ENCODE measurements around the gene CTBP2. TPM values are rescaled to one million over a fixed set of nuclear protein-coding genes. Genes with fewer than 3 reads are reported as not detected.
A peak's percentile ranks its signal among the peaks of the same experiment; 100 is the strongest.

CTBP2 gene
- total and polyA plus RNA-seq, 2 donors from 2014 or later, result 33.1 to 111 TPM

DNA sequence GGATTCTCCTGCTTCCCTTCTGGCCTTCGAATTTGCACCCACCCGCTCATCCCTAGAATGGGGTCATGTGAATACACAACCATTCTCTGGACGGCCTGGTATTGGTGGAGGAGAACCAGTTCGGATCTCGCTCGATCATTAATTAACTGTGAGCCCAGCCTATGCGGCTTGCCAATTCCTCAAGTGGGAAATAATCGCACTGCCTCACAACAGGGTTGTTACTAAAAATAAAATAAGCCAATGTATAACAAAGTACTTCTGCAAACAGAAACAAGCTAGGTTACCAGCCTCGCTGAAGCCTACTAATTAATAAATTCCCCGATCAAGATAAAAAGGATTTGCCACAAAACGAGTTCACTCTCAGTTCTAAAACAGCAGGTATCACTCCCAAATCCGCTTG is 16.2 kb downstream of the CTBP2 start:
- DNase-seq, result no peak
- H3K9ac ChIP-seq (ENCODE audit: low read length in 3 of 3), result peak overlapping the region in 1 of 3 donors; percentile 36

DNA sequence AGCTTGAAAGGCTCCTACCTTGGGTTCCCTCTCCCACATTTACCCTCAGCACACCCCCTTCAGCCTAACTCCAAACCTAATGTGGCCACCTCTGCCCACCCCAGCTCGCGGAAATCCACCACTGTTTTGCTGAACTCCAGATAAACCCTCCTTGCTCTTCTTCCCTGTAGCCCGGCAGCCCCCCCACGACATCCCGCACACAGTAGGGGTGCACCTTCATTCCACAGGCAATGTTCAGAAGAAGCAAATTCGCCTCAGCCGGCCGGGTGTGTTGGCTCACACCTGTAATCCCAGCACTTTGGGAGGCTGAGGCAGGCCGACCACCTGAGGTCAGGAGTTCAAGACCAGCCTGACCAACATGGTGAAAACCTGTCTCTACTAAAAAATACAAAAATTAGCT is 17.4 kb downstream of the CTBP2 start:
- no peak for TF ChIP-seq CTCF (IDR thresholded peaks at IDR 0.05; ENCODE audit: borderline replicate concordance, extremely low read depth, insufficient read depth)
- Histone ChIP-seq H3K36me3 (ENCODE audit: control insufficient read depth in 2 of 3, insufficient read depth in 3 of 3, low read length in 3 of 3) (peaks cover 0 to 3% (median 2%) of the 10 kb centered on the region in 3 donors), H3K9ac (ENCODE audit: low read length in 3 of 3) (no peak overlapping the region), H3K4me3 (ENCODE audit: low read length in 3 of 3) (no peak overlapping the region), H3K4me1 (ENCODE audit: control insufficient read depth in 2 of 3, insufficient read depth in 2 of 3, low read depth in 1 of 3, low read length in 3 of 3) (peaks cover 3 to 53% (median 42%) of the 10 kb centered on the region in 3 donors), H3K9me3 (ENCODE audit: control insufficient read depth in 2 of 3, insufficient read depth in 1 of 3, low read length in 3 of 3) (no peaks in the 10 kb centered on the region), H3K27ac (ENCODE audit: low read depth in 2 of 2, low read length in 2 of 2) (no peak overlapping the region), H3K27me3 (ENCODE audit: control insufficient read depth, insufficient read depth, low read length) (no peaks in the 10 kb centered on the region)
- no peak for FAIRE-seq
- DNase-seq, result no peak
- intact Hi-C loops (cut with DNase I), result no loop called here

More for the DNA sequence above, 16.2 kb downstream of the CTBP2 start:
- peaks cover 3 to 61% (median 45%) of the 10 kb centered on the region in 3 donors for H3K4me1 ChIP-seq (ENCODE audit: control insufficient read depth in 2 of 3, insufficient read depth in 2 of 3, low read depth in 1 of 3, low read length in 3 of 3)
- H3K9me3 ChIP-seq (ENCODE audit: control insufficient read depth in 2 of 3, insufficient read depth in 1 of 3, low read length in 3 of 3), result no peaks in the 10 kb centered on the region
- intact Hi-C loops (cut with DNase I), result no loop called here
- H3K4me3 ChIP-seq (ENCODE audit: low read length in 3 of 3), result no peak overlapping the region
- H3K27me3 ChIP-seq (ENCODE audit: control insufficient read depth, insufficient read depth, low read length), result no peaks in the 10 kb centered on the region
- TF ChIP-seq CTCF (IDR thresholded peaks at IDR 0.05; ENCODE audit: borderline replicate concordance, extremely low read depth, insufficient read depth), result no peak
- peaks cover 0 to 3% (median 2%) of the 10 kb centered on the region in 3 donors for H3K36me3 ChIP-seq (ENCODE audit: control insufficient read depth in 2 of 3, insufficient read depth in 3 of 3, low read length in 3 of 3)
- FAIRE-seq, result no peak
- peak overlapping the region; percentile 38 to 65 for H3K27ac ChIP-seq (ENCODE audit: low read depth in 2 of 2, low read length in 2 of 2)

DNA sequence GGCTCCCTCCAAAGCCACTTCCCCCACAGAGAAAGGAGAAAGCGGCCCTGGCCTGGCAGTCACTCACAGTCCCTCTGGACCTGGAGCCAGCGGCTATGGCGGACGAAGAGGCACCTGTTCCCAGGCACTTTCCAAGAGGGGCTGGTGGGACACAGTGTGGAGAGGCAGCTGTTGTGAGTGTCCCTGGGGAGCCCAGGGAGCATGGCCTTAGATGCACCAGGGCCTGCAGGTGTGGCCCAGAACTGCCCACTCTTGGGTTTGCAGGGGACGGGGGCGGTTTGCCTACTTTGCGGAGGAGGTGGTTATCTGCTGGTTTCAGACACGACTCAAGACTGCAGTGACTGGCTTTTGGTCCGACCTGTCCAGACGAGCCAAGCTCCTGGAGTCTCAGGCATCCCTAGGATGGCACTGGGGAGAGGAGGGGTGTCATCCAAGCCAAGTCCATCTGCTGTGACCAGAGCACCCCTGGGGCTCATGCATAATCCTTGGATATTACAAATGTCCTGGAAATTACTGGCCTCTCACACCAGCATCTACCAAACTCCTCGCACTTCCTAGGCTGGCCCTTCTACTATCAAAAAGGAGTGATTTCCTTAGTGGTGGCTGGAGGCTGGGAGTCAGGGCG is 18.4 kb downstream of the CTBP2 start:
- H3K27ac ChIP-seq (ENCODE audit: low read depth in 2 of 2, low read length in 2 of 2), result no peak overlapping the region
- no peak for TF ChIP-seq CTCF (IDR thresholded peaks at IDR 0.05; ENCODE audit: borderline replicate concordance, extremely low read depth, insufficient read depth)
- no peaks in the 10 kb centered on the region for H3K27me3 ChIP-seq (ENCODE audit: control insufficient read depth, insufficient read depth, low read length)
- intact Hi-C loops (cut with DNase I), result no loop called here
- H3K4me1 ChIP-seq (ENCODE audit: control insufficient read depth in 2 of 3, insufficient read depth in 2 of 3, low read depth in 1 of 3, low read length in 3 of 3), result peaks cover 0 to 50% (median 35%) of the 10 kb centered on the region in 3 donors
- no peak overlapping the region for H3K9ac ChIP-seq (ENCODE audit: low read length in 3 of 3)
- FAIRE-seq, result no peak
- no peaks in the 10 kb centered on the region for H3K9me3 ChIP-seq (ENCODE audit: control insufficient read depth in 2 of 3, insufficient read depth in 1 of 3, low read length in 3 of 3)
- no peak overlapping the region for H3K4me3 ChIP-seq (ENCODE audit: low read length in 3 of 3)
- peak in 1 of 5 donors; percentile 55 for DNase-seq
- H3K36me3 ChIP-seq (ENCODE audit: control insufficient read depth in 2 of 3, insufficient read depth in 3 of 3, low read length in 3 of 3), result peaks cover 0 to 3% (median 2%) of the 10 kb centered on the region in 3 donors

Measured in kidney (tissue), 14 donors.